Measurements from ENCODE around the gene PRM2.

PRM2 gene

DNA sequence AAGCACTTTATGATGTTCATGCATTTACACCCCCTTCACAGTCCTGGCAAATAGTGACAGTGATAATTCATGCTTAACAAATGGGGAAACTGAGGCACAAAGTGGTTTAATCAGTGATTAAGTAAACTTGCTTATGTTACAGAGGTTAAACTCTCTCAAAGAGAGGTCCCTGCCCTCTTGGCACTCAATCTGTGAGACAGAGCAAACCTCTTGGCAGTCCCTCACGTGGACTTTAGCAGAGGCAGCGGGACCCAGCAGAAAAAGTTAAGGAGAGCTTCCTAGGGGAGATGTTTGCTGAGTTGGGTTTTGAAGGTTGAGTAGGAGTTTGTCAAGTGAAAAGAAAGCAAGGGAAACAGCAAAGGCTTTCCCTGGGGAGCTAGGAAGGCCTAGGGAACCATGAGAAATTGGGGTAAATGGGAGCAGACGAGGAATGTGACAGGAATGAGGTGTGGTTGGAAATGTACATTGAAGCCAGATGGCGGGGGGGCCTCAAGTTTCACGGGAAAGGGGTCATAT is 31.0 kb downstream of the PRM2 start:
- no peak overlapping the region for H3K27ac ChIP-seq
- TF ChIP-seq, protein P1, sequence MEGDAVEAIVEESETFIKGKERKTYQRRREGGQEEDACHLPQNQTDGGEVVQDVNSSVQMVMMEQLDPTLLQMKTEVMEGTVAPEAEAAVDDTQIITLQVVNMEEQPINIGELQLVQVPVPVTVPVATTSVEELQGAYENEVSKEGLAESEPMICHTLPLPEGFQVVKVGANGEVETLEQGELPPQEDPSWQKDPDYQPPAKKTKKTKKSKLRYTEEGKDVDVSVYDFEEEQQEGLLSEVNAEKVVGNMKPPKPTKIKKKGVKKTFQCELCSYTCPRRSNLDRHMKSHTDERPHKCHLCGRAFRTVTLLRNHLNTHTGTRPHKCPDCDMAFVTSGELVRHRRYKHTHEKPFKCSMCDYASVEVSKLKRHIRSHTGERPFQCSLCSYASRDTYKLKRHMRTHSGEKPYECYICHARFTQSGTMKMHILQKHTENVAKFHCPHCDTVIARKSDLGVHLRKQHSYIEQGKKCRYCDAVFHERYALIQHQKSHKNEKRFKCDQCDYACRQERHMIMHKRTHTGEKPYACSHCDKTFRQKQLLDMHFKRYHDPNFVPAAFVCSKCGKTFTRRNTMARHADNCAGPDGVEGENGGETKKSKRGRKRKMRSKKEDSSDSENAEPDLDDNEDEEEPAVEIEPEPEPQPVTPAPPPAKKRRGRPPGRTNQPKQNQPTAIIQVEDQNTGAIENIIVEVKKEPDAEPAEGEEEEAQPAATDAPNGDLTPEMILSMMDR (conservative IDR thresholded peaks at IDR 0.05): no peak

- H3K27ac ChIP-seq: no peak overlapping the region
- TF ChIP-seq, protein P1 (conservative IDR thresholded peaks at IDR 0.05): no peak
Observed at GRCh38 chr16:11242658-11243057, 33.6 kb downstream of the PRM2 start.

- TF ChIP-seq, protein P1 (conservative IDR thresholded peaks at IDR 0.05): no peak
- no peak overlapping the region for H3K27ac ChIP-seq
Observed at GRCh38 chr16:11241480-11242204, 34.6 kb downstream of the PRM2 start.

- H3K27ac ChIP-seq: no peak overlapping the region
- TF ChIP-seq, protein P1 (conservative IDR thresholded peaks at IDR 0.05): no peak
Observed at GRCh38 chr16:11240636-11241473, 35.4 kb downstream of the PRM2 start.

GRCh38 chr16:11239644-11240632 is 36.3 kb downstream of the PRM2 start:
- H3K27ac ChIP-seq: no peak overlapping the region
- TF ChIP-seq, protein P1 (conservative IDR thresholded peaks at IDR 0.05): no peak

GRCh38 chr16:11238272-11239202 is 37.7 kb downstream of the PRM2 start:
- no peak overlapping the region for H3K27ac ChIP-seq
- TF ChIP-seq, protein P1 (conservative IDR thresholded peaks at IDR 0.05): no peak

Measured in VCaP (cell line).